MM.1S (cell line): ENCODE results near the gene LRCH1.

ENCODE experiments used
- CTCF ChIP-seq: fragments of 300-600 bp; sonication (generic); IDR thresholded peaks from 2 replicates; pipeline ENCODE4 v1.5.1; 2016; ENCODE audit warnings: antibody characterized with exemption, low read length, mixed read lengths
- EZH2 ChIP-seq: fragments of 300-600 bp; sonication (generic); optimal IDR thresholded peaks from 2 replicates; pipeline ENCODE3; 2017; ENCODE audit warnings: low read depth, mild to moderate bottlenecking, antibody characterized with exemption, low read length, mixed read lengths
- EZH2phosphoT487 ChIP-seq: fragments of 300-600 bp; sonication (generic); IDR thresholded peaks from 2 replicates; pipeline ENCODE4 v1.6.1; 2018; ENCODE audit warnings: antibody characterized with exemption, low read length

DNA sequence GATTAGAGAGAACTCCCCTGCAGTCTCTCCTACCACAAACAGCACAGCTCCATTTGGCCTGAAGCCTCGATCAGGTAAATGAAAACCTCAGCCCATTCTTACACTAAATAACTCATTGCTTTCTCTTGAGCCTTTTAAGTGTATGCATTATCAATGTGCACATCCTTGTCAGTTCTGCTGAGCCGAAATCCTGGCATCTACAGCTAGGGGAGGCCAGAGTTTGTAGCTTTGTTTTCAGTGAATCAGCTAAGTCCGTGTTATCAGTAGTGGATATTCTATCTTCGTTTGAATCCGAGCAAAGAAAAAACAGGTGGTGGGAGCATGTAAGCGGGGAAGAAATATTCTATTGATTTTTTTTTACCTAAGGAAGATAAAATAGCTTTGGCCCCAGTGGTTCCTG, 159.6 kb downstream of the LRCH1 start:
- TF ChIP-seq CTCF (no peak), EZH2phosphoT487 (no peak), EZH2 (no peak)
